GM18526 (cell line): Measurements from ENCODE around the gene RHOB.

Experiments
- POLR2A ChIP-seq: IDR thresholded peaks from 3 replicates; pipeline ENCODE4 v1.6.1; 2011; ENCODE audit not compliant: insufficient read length; ENCODE audit errors: extremely low read depth

Gene RHOB

DNA sequence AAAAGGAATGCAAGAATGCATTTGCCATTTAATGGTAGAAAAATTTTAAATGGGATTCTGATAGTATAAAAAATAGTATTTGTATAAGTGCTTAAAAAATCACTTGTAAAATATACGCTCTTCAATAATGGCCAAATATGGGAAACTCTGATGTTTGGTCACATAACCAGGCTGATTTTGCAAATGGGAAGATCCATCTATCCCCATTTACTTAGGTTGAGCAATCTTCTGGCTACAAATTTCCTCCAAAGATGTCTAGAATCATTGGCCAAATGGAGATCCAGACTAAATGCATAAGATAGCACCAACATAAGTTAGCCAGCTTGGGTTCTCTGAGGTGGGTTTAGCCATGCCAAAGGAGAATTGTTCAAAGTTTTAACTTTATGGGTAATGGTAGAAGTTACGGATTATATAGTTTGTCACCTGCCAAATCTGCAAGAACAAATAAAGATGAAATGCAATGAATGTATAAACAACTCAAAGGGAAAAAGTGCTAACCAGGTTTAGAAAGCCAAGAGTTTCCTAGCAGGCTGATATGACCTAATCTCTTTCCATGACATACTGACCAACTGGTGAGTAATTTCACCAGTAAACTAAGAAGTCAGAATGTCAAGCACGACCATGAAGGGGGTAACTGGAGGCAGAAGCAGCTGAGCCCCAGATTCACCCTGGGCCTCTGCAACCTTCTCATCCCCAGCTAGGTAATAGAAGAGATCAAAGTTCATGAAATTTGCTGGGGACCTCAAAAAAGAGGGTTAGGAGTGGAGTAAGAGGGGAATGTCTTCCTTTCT is 10.0 kb downstream of the RHOB start:
- no peak for TF ChIP-seq POLR2A

DNA sequence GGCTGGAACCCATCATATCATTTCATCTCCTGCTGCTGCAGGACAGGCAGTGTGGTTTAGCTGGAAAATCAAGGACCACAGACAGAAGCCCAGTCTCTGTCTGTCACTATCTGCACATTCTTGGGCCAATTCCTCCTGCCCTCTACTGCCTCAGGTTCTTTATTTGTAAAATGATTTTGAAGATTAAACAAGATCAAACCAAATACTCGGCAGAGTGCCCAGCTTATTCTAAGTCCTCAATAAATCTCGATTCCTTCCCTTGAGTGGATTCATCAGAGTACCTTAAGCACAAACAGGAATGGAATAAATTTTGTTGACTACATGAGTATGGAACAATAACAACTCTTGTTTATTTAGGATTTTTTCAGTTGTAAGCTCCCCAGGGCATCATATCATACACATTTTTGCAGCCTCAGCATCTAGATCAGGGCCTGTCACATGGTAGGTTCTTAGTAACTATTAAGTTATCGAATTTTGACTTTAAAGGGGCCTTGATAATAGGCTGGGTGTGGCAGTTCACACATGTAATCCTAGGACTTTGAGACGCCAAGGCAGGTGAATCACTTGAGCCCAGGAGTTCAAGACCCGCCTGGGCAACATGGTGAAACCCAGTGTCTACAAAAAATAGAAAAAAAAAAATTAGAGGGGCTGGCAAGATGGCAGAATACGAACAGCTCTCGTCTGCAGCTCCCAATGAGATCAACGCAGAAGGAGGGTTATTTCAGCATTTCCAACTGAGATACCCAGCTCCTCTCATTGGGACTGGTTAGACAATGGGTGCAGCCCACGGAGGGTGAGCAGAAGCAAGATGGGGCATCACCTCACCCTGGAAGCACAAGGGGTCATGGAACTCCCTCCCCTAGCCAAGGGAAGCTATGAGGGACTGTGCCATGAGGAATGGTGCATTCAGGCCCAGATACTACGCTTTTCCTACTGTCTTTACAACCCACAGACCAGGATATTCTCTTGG is 11.1 kb downstream of the RHOB start:
- no peak for TF ChIP-seq POLR2A

DNA sequence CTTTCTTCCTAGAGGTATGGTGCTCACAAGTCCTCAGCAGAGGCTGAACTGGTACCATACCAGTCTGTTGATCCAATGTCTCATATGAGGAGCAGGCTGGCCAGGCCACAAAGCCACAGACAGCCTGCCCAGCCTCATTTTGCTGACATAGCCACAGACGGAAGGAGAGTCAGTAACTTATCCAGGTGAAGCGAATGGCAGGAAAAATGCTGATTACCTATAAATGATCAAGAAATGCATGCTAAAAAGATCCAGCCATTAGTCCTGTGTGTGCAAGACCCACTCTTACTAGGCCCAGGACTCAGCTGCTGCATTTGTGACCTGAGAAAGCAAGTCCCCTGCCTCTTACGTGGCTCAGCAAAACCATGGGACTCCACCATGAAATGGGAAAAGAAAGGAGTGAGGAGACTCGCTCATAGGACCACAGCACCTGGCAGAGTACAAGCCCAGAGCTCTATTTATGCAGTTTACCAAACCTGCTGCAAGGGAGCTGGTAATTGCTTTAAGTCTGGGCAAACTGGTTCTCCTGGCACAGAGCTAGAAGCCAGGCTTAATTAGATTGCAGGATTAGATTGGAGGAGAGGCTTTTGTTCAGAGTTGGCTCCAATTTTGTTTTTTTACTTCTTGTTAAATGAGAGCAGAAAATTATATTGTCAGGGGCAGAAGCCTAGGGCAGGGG is 19.0 kb downstream of the RHOB start:
- TF ChIP-seq POLR2A = no peak

DNA sequence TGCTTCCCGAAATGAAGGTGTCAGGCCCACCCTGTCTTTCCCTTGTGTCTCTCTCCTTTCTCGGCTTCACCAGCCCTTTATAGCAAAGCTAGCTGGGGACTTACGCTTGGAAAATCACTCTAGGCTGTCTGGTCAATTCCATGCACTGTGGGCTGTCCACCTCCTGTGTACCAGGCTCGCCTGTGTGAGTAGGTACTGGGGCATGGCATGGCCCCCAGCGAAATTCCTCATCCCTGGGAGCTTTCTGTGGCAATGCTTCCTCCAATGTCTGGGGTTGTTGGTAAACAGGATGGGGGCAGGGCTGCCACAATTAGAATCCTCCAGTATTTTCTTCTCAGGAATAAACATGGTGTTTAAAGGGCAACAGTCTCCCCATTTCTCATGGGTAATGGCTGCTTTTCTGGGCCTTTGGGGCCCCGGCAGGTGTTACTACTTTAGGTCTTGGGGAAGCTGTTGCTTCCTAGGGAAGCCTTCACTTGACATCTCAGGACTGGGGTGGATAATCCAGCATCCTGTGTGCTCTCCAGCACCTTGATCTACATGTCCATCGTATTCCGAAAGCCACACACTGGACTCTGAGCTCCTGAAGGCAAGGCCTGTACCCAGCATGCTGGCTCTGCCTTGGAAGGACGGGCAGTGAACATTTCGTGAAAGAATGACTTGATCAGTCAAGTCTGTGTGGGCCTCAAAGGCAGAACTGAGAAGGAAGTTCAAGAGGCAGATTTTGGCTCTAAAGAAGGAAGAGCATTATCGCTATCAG is 21.1 kb downstream of the RHOB start:
- TF ChIP-seq POLR2A = no peak

DNA sequence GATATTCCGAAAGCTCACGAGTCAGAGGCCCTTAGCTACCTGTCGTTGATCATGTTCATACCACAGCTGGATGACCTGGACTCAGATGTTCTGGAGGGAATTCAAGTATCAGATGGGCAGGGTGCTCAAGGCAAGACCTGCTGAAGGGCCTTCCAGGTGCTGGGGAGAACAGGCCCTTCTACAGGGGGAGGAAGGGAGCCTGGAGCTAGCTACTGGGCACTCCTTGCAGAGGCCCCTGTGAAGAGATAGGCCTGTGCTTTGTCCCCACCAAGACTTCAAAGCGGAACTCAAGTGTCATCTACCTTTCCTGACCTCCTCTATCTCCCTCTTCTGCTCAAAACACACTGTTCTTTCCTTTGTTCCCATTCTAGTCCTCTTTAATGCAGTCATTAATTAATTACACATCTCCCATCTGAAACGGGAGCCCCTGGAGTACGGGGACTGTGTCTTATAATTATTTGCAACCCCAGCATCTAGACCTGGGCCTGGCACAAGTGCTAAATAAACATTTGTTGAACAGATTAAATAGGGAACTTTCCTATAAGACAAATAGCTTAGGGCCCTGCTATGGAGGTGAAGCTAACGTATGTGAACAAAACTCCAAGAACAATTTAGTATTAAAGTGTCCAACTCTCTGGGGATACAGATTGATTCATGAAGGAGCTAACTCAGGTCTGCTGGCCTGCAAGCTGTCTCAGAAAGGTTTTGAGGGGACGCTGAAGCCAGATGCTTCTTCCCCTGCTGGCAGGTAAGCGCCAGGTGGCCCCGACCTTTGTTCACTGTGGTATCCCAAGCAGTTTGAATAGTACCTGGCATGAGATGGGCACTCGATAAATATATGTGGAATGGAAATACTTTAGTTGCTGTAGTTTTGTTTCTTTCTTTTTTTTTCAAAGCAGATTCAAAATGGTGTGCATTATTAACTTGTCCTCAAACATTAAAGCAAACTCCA is 22.0 kb downstream of the RHOB start:
- TF ChIP-seq POLR2A = no peak

DNA sequence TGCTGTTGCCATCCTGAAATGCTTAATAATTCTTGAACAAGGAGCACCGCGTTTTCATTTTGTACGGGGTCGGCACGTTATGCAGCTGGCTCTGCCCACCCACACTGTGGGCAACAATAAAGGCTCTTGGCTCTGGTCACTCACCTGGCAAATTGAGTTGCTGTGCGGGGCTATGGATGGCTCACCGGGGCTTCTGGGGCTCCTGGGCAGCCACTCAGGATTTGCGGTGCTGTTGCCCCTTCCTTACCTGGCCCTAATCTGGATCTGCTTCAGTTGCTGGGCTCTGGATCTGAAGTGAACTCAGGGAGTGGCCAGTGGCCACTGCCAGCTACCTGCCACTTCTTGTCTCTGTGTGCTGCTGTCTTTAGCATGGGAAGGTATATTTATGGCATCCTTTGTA is 22.7 kb downstream of the RHOB start:
- no peak for TF ChIP-seq POLR2A

DNA sequence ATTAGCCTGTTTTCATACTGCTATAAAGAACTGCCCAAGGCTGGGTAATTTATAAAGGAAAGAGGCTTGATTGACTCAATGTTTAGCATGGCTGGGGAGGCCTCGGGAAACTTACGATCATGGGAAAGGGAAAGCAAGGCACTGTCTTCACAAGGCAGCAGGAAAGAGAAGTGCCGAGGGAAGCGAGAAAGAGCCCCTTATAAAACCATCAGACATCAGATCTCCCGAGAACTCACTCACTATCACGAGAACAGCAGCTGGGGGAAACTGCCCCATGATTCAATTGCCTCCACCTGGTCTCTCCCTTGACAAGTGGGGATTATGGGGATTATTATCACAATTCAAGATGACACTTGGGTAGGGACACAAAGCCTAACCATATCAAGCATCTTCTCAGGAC is 23.3 kb downstream of the RHOB start:
- TF ChIP-seq POLR2A = no peak

DNA sequence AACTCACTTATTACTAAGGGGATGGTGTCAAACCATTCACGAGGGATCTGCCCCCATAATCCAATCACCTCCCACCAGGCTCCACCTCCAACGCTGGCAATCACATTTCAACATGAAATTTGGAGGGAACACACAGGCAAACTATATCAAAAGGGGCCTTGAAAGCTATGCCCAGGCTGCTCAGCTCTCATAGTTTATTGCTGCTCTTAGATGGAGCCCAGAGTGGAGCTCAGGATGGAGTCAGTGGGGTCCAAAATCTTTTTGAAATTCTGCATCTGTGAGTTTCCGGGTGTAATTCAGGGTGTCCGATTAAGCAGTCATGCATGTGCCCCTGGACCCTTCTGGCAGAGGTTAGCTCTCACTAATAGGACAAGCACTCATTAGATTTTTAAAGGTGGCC is 24.3 kb downstream of the RHOB start:
- no peak for TF ChIP-seq POLR2A

DNA sequence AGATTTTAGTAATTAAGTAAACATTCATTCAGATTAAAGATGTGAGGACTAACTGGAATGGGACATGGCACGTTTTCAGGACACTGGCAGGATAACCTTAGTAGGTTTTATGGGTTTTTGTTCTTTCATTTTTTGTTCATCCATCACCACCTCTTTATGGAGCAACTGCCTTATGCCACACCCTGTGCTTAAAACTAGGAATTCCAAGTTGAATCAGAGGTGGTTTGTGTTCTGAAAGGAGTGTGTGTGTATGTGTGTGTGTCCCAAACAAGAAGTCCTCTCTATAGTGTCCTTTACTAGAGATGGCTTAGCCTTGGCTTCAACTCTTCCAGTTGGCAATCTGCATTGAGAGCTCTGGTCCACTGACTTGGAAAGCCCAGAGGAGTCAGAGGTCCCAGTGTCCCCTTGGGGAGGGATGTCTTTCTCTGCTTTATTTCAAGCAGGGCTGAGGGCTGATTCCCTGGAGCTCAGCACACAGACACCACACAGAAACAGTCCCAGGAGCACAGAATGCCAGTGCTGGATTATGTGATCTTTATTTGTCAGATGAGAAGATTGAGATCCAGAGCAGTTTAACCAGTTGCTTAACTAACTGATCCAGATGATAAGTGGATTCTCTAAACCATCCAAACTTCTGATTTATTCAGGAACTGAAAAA is 25.2 kb downstream of the RHOB start:
- TF ChIP-seq POLR2A = no peak

DNA sequence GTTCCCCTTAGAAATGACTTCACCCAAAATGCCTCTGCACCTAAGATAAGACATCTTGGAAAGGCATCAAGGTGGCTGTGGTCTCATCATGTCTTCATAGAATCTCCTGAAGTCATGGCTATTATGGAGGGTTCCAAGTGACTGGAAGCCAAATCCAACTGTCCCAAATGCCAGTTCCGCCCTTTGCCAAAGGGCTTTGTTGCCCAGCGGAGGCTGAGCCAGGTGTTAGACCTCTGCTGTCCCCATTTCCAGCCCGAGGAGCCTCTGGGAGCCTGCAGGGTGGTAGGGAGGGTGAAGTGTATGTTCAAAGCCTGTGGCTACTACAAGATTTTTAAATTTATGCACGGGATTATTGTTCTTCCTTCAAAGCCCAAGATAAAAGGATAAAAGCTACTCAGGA is 25.7 kb downstream of the RHOB start:
- no peak for TF ChIP-seq POLR2A

DNA sequence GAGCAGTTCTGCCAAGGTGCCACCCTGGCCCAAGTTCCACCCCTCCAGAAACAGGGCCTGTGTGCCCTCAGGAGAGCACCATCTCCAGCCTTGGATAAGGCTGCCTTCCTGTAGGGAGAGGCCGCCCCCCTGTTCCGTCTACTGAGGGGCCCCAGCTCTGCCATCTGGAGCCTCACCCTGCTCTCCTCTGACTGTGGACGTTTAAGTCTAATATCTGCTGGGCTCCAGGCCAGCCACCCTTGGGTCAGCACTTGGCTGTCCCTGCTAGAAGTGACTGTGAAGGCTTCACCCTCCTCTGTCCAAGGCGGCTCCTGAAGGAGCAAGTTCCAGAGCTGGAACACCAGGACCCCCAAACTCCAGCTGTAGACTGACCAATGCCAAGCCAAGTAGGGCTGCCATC is 26.3 kb downstream of the RHOB start:
- TF ChIP-seq POLR2A = no peak

DNA sequence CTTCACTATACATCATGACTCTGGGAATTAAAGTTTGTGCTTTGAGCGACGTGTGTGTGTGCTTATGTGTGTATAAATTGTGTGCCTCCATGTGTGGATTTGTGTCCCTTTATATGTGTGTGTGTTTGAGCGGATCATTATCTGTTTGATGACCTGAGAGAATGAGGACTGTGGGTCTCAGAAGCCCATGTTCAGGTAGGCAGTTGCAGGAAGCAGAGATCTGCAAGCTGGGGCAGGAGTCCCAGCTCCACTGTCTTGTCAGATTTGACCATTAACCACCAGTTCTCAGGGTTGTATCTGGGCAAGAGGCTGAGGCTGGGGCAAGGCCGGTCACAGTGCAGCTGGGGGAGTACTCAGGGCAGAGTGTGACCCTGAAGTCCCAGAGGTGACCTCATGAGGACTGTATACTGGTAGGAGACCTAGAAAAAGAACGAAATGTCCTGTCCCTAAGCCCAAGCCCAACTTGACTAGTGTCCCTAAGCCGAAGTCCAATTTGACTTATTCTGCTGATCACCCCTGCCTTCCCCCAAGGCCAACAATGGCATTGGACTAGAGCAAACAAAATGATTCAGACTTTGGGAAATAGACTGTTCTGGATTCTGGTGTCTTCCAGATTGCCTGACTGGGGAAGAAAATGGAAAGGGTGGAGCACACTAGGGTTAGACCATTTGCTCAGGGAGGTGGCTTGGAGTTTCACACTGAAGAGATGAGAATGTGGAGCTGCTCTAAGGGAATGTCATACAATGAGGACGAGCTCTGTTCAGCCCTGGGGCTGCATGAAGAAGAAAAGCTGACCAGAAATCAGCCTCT is 28.1 kb downstream of the RHOB start:
- no peak for TF ChIP-seq POLR2A

DNA sequence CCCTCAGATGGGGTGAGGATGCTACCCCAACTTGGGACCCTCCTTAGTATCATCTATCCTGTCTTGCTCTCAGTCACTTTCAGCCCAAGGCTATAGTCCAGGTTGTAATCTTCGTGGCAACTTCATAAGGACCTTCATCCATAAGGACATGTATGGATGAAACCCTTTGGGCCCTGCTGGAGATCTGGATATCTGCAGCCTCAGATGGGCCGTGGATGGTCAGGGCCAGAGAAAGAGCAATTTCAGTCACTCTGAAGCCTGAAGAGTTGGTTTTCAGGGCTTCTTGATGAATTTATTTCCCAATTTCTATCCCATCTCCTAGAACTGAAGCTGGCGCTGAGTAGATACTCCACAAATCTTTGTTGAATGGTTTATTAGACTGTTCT is 28.7 kb downstream of the RHOB start:
- TF ChIP-seq POLR2A = no peak
